DMS79 (cell line): ENCODE data around the gene ZMIZ1.

Experiments used
- DNase-seq: peaks from one replicate; lab custom pipeline; 2025; lab: John Stamatoyannopoulos, UW

Gene ZMIZ1

DNA sequence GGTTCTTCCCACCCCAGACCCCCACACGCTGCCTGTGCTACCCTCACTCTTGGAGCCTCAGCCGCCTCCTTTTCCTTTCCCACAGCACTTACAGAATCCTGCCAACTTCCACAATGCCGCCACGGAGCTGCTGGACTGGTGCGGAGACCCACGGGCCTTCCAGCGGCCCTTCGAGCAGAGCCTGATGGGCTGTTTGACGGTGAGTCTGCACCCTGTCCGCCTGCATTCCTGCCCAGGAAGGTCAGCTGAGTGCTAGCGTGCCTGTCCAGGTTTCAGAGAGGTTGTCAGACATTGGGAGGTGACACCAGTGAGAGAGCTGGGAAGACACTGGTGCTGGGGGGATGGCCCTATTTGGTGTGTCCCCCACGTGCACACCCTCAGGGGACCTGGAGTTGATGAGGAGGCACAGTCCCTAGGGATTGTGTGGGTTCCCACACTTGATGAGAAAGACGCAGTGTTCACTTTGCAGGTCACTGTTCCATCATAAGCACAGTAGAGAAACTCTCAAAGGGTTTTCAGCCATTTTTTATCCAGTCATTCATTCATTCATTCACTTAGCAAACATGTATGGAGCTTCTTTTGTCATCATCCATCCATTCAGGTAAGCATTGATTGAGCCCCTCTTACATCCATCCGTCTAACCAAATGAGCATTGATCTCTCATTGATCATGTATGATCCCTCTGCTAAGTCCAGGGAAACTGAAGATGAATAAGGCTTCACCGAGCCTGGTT lies 139.7 kb downstream of the ZMIZ1 start:
- no peak for DNase-seq

DNA sequence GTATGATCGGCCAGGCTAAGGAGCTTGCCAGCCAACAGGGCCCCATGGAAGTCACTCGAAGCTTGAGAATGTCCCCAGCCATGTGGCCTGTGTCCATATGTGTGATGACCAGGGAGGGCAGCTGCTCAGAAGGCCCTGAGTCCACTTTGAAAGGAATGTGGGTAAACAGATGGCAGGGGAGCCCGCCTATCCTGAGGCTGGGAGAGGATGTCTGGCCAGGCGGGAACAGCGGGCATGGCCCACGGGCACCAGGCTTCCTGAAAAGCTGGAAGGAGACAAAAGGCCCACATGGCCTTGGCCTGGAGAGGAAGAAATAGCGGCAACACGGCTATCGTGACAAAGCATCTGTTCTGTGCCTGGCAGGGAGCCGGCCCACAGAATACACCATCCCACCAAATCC lies 140.6 kb downstream of the ZMIZ1 start:
- no peak for DNase-seq

DNA sequence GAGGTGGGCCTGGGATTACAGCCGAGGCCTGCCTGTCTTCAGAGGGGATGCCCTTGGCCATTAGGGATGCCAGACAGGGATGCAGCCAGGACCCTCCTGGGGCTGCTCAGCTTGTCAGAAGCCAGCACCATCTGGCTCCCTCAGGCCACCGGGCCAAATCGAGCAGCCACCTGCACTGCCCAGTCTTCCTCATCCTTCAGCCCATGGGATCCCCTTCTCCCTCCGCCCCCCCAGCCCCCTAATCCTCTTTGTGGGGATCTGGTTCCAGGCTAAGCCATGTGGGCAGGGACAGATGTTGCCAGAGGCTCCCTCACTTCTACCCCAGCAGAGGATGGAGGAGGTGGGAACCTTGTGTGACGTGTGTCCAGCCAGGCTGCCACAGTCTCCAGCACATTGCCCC lies 141.1 kb downstream of the ZMIZ1 start:
- DNase-seq: no peak

DNA sequence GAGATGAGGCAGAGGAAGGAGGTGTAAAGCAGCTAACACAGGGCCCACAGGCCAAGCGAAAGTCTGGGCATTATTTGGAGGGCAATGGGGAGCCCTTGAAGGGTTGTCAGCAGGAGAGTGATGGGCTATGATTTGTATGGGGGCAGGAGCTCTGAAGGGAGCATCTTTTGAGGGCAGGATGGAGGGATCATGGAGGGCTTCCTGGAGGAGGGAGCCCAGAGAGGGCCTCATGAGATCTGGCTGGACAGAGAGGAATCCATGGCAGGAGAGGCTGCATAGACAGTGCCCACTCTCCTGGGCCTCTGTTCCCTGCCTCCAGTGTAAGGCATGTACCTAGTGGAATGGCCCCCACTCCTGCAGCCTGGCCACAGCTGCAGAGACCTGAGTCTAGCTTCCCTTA lies 141.9 kb downstream of the ZMIZ1 start:
- DNase-seq: no peak

DNA sequence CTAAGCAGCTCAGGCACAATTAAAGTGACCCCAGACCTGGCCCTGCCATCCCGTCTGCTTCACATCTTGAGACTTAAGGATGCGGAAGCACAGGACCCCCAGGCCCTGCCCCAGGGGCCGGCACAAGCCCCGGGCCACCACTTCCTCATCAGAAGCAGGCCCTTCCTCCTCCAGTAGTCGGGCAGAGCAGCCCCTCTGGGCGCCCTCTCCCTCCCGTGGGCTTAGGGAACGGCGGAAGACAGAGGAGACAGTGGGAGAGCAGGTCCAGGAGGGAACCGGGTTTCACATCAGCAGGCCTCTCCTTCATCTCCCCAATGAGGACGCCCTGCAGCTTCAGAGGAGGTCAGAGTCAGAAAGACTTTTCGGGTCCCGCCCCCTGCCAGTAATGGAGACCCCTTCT lies 142.8 kb downstream of the ZMIZ1 start:
- no peak for DNase-seq

DNA sequence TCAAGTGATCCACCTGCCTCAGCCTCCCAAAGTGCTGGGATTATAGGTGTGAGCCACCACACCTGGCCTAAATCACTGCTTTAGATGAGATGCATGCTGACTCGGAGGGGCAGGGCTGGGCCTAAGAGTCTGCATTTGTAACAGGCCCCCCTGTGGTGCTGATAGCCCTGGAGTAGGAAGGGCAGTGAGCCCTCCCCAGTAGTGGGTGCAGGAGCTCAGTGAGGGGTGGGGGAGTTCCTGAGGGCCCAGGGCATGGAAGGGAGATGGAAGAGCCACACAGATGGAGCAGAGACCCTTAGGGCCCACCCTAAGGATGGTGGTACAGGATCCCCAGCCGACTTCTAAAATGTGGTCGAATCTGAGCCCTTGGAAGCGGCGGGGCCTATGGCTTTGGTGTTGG lies 146.8 kb downstream of the ZMIZ1 start:
- no peak for DNase-seq

DNA sequence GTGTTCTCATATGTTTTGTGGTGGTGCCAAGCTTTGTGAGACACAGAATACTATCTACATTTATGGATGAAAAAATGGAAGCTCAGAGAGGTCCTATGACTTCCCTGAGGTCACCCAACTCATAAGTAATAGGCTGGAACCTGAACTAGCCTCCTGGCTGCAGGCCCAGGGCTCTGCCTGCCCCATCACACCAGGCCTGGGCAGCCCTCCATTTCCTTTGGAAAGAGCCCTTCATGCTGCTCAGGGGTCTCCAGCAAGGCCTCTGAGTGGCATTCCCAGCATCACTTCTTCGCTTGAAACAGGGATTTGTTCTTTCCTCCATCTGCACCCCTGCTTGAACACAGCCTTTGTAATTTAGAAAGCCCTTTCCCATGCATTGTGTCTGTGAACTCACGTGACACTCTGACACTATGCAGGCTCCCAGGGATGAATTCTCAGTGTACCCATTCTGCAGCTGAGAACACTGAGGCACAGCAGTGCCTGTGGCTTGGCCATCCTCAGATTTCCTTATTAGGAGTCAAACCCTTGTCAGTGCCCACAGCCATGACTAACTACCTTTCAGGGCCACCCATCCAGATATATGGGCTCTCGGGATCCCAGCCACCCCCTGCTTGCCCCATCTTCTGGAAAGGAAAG lies 150.7 kb downstream of the ZMIZ1 start:
- DNase-seq: no peak

DNA sequence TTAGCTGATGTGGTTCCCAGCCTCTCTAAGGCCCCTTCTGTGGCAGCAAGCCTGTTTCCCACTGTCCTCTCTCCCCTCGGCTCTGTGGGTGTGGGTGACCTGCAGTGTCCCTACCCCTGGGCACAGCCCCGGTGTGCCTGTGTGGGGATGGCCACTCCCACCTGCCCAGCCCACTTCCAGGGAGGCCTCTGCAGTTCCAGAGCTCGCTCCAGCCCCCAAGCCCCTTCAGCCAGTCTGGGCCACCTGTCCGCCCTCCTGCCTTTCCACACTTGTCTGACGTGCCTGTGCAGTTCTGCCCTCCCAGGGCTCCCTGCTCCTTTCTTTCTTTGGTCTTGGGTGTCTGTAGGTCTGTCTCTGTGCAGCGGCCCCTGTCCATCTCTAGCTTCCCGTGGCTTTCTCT lies 151.5 kb downstream of the ZMIZ1 start:
- no peak for DNase-seq

DNA sequence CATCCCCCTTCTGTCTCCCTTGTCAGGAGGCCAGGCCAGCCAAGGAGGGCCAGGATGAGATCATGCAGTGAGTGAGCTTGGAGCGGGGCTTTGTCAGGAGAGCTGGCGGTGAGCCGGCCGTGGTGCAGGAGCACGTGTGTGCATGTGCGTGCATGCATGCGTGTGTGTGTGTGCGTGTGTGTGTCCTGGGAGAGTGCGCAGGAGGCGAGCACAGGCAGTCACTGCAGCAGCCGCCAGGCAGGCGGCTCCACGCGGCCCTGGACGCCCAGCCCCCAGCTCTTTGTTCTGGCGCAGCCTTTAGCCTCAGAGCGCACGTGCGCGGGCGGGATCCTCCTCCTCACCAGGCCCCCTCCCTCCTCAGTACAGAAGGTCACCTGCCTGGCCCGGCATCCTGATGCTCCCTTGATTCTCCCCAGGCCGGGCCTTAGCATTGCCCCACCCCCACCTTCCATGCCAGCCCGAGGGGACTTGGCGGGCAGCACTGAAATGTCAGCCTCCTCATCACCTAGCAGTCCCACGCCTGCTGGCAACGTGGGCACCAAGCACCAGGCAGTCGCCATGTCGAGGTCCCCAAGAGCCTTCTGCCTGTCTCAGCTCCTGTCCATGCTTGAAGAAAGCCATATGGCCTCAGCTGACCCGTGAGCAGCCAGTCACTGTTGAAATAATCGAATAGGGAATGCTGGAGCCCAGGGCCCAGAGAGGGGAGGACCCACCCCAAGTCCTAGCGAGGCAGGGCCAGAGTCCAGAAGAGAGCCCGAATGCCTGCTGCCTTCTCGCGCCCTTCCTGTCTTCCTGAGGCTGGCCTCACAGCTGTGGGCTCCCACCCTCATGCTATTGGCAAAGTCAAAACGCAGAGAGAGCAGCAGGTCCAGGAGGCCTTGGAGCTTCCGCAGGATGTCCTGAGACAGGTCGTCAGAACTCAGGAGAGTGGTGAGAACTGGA lies 152.6 kb downstream of the ZMIZ1 start:
- no peak for DNase-seq

DNA sequence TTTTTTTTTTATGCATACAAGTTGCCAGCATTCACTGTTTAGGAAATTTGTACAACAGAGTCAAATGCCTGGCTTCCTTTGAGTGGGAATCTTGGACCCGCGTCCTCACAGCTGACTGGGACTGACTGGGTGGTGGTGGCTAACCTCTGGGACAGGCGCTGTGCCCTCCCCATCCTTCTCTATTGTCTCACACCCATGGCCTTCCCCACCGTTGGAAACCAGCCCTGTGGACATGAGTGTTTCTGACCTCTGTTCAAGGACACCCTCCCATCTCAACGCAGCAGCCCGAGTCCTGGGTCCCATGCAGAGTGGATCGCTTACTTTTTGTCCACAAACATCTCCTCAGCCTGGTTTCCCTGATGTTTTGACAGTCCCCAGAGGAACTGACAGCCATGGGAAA lies 153.4 kb downstream of the ZMIZ1 start:
- no peak for DNase-seq

DNA sequence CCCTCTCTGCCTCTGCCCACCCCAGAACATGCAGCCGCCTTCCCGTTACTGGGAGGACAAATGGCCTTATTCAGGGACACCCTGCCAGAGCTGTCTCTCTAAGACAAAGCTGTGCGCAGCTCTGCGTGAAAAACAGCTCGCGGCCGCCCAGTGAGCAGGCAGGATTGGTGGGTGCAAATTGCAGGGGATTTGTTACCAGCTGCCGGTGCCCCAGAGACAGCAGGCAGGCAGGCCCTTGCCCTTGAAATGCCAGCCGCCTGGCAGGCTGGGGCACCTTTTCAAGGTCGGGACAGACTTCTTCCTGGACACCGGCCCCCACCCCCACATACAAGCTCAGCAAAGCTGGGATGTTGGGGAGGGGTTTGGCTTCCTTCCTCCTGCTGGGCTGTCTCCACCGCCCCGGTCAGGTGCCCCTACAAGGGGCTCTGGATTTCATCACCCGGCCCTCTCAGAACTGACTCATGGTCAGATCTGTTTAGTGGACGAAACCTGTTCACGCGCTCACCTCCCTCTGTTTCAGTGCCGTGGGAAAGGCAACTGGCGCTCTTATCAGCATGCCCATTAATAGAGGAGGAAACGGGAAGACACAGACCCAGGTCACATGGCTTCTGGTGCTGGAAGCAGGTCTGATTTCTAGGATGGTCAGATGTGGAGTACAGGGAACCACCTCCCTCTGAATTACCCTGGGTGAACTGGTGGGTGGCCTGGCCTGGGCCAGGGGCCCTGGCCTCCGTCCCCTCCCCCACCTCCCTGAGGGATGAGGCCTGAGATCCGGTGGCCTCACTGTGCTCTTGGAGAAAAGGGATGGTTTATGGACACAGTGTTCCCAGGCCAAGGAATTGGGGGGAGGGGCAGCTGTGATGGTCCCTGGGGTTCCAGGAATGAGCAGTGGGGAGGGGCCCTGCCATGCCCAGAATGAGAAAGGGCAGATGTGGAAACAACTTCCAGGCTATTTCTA lies 154.6 kb downstream of the ZMIZ1 start:
- no peak for DNase-seq

DNA sequence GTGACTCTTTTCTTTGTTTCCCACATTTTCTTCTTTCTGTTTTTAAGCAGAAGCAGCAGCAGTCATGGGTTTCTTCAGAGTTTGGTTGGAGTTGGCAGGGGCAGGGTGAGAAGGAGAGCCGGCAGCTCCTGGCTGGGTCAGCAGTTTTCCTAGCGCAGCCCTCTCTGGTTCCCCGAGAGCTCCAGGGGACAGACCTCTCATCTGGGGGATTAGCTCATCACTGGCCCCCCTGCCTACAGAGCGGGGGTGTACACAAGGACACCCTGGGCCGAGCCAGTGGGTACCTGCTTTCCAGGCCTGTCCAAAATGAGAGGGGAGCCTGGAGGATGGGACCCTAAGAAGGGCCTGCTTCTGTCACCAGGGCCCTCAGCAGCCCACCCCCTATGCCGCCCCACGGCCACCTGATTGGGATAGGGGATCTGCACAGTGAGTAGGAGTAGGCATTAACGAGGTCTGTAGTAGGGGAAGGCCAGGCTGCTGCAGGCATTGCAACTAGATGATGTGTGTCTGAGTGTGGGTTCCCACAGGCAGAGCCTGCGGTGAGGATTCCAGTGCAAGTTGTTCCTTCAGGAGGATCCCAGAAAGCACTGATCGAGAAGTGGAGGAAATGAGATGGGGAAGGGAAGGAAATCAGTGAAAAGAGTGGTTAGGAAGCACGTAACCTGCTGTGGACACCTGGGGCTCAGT lies 155.6 kb downstream of the ZMIZ1 start:
- no peak for DNase-seq

DNA sequence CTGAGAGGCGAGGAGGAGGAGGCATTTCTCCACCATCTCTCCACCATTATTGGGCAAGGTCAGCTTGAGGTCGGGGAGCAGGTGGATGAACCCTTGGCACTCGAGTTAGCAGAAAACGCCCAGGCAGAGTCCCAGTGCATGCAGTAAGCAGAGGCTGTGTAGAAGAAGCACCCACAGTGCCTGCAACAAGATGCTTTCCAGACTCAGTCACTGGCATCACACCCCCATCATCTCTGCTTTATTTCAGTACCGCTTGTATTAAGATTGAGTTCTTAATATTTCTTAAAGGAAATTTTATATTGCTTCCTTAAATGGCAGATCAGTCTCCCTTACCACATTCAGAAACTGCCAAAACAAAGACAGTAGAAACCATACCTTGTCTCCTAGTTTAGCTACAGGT lies 156.2 kb downstream of the ZMIZ1 start:
- DNase-seq: no peak

DNA sequence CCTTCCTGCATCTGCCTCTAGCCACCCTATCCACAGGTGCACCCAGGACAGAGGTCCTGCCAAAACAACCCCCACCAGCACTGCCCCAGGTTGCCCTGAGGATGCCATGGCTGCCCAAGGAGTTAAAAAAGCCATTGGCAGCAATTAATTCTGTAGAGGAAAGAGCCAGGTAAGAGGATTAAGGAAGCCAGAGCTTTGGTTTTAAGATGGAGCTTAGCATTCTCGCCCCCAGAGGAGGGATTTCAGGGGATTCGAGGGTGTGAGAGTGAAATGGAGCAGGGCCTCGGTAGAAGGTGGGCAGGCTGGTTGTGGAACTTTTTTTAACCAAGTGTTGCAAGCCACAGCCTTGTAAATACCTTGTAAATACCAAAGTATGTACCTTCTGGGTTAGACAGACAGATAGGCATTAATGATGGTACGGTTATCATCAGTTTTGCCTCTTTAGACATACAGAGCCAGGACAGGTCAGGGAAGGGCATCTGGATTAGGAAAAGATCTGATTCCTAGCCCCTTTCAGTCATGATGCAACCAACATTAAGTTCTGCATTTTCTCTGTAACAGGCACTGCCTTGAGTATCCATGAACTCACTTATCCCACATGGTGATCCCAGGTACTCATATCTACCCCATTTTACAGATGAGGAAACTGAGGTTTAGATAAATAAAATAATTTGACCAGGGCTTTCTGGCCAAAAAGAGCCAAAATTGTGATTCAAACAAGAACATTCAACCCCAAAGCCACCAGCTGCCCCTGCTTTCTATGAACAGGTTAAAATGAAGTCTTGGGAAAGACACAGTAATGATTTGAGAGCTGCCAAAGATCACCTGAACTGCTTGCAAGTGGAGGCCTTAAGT lies 157.9 kb downstream of the ZMIZ1 start:
- no peak for DNase-seq

DNA sequence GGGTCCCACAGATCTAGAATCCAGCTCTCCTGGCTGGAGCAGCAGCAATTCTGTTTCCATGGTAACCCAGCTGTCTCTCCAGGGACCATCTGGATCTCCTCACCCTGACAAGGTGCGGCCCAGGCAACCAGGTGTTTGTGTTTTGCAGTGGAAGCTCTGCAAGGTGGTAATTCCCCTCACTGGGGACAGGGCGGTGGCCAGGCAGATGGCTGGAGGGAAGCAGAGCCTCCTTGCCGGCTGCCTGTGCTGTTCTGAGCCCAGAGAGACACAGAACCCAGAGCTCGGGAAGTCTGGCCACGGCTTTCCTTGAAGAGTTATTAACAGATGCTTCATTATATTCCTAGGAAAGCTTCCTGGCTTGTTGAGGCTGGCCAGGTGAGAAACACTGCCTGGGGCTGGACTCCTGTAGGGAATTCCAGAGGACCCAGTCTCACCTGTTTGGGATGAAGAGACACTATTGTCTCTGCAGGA lies 160.3 kb downstream of the ZMIZ1 start:
- DNase-seq: no peak

DNA sequence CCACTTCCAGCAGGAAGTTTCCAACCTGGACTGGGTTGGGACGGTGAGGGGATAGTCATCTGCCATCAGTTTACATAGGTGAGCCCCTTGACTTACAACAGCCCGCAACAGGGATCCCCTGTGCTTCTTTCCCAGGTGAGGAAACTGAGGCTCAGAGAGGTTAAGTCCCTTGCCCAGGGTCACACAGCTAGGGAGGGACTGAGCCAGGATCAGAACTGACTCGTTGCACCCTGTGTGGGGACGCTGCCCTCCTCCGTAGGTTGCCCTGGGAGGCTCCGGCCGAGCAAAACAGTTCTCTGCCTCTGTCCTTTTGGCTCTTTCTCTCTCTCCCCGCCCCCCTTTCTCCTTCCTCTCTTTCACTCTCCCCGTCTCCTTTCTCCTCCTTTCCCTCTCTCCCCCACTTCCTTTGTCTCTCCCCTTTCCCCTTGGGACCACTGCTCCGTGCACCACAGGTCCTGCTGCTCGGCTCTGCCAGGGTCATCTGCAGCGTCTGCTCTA lies 161.1 kb downstream of the ZMIZ1 start:
- no peak for DNase-seq

DNA sequence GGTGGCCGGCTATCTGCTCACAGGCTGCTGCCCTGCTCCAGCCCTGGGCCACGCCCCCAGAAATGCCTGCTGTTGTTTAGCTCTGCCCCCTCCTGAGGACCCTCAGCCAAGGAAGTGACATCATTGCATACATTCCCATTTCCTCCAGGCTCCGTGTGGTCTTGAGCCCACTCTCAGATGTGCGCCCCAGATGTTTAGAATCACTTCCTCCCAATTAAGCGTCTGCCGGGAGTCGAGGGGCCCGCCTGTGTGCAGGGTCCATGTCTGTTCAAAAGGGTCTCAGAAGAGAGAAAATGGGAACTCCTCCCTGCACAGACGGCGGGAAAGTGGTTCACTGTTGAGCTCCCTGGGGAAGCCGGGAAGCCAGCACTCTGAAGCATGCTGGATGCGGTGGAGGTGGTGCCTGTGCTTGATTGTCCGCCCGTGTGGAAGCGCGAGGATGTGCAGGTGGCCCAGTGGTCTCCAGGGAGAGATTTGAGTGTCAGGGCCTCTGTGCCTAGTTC lies 161.6 kb downstream of the ZMIZ1 start:
- no peak for DNase-seq

DNA sequence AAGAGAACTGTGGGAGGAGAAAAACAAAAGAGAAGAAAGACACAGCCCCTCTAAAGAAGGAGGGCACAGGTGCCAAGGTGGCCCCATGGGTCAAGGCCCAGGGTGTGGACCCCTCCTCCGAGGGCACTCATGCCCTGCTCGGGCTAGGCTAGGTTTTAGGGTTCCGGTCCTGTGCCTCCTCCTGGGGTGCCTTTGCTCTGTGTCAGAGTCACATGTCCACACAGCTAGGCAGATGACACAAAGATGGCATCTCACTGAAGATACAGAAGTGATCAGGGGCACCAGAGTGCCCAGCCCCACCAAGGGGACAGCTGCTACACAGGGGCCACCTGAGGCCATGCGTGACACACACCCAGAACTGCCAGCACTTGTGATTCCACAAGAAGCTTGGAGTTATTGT lies 162.1 kb downstream of the ZMIZ1 start:
- DNase-seq: no peak

DNA sequence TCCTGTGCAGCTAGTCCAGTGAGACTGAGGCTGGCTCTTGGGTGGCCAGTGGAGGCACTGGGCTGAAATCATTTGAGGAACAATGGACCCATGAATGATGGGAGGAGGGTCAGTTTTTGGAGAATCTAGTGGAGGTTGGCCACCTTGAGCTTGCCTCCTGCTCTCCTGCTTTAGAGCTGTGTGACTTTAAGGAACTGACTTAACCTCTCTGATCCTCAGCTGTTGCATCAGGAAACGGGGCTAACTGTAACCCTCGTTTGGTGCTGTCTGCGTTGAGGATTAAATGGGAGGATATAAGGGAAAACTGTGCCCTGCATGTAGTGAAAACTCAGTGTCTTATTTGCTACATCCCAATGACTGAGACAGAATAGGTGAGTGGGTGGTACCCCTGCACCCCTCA lies 163.1 kb downstream of the ZMIZ1 start:
- no peak for DNase-seq

DNA sequence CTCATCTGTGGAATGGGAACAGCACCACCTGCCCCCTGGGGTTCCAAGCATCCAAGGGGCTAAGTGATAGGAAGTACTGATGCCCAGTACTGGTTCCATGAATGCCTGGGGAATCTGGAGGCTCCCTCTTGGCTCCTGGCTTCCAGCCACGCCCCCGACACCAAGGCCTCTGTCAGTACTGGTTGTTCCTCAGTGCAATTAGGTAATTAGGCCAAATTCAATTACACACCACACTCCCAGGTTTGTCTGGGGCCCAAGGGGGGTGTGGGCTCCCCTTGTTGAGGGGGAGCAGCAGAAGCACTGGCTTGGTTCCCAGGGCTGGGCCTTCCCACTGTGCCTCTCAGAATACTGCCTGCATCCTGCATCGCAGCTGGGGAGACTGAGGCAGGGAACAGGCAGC lies 164.1 kb downstream of the ZMIZ1 start:
- DNase-seq: no peak
